Activated gamma-delta T cell treated with anti-CD3 and anti-CD28 coated beads, Interleukin-2, amount 50 U/mL, for 16 hours (primary cell): Measurements from ENCODE around the gene CLEC14A.

ENCODE experiments used
- DNase-seq: peaks from one replicate; pipeline ENCODE4 v3.0.0-alpha.2; 2020; ENCODE audit warnings: low read depth

CLEC14A gene, protein sequence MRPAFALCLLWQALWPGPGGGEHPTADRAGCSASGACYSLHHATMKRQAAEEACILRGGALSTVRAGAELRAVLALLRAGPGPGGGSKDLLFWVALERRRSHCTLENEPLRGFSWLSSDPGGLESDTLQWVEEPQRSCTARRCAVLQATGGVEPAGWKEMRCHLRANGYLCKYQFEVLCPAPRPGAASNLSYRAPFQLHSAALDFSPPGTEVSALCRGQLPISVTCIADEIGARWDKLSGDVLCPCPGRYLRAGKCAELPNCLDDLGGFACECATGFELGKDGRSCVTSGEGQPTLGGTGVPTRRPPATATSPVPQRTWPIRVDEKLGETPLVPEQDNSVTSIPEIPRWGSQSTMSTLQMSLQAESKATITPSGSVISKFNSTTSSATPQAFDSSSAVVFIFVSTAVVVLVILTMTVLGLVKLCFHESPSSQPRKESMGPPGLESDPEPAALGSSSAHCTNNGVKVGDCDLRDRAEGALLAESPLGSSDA

DNA sequence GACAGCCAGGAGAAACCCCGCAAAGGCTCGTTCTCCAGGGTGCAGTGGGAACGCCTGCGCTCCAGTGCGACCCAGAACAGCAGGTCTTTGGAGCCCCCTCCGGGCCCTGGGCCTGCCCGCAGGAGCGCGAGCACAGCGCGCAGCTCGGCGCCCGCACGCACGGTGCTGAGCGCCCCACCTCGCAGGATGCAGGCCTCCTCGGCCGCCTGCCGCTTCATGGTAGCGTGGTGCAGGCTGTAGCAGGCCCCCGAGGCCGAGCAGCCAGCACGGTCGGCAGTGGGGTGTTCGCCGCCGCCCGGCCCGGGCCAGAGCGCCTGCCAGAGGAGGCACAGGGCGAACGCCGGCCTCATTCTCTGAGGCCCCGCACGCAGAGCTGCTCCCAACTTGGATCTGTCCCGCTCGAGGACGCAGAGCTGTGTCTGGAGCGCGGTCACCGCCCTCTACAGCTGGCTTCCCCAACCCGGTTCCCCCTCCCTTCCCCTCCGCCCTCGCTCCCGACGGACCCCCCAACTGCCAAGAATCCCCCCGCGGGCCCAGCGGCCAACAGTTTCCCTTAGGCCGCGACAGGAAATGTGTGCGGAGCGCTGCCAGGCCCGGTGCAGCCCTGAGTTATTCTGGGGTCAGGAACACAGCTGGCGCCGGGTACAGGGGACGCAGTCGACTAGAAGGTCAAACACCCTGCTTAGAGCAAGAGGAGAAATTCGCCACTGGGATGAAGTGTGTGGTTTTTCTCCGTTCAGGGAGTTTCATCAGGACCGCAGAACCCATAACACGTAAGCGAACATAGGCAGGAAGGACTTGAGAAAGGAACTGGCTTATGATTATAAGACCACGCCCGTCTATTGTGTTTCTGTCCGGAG lies at the start of gene CLEC14A:
Gene CLEC14A, minus strand, starts transcription at position 421 of the 860 bp plus-strand sequence. Its CDS starts 71 bp downstream, at position 350.
- DNase-seq = no peak

DNA sequence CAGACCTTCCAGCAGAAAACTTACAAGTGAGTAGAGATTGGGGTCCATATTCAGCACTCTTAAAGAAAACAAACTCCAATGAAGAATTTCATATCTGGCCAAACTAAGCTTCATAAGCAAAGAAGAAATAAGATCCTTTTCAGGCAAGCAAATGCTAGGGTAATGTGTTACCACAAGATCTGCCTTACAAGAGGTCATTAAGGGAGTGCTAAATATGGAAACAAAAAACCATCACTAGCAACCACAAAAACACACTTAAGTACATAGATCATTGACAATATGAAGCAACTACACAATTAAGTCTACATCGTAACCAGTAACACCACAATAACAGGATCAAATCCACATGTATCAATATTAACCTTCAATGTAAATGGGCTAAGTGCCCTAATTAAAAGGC lies 47.1 kb upstream of the CLEC14A start:
- DNase-seq = no peak

DNA sequence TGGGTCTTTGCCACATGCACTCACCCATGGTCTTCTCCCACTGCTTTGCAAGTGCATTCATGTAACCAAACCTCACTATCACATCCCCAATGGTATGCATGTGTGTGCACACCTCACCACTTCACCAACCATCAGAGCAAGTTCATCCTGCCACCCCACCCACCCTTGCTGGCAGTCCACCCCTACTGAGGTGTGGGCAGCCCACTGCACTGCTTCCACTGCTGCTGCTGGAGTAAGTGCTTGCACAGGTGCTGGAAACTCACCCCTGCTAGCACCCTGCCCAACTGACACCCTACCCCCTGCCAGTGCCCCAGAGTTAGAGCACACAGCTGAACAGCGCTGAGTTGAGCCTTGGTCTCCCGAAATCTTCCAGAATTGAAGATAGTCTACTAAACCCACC lies 46.1 kb upstream of the CLEC14A start:
- no peak for DNase-seq

DNA sequence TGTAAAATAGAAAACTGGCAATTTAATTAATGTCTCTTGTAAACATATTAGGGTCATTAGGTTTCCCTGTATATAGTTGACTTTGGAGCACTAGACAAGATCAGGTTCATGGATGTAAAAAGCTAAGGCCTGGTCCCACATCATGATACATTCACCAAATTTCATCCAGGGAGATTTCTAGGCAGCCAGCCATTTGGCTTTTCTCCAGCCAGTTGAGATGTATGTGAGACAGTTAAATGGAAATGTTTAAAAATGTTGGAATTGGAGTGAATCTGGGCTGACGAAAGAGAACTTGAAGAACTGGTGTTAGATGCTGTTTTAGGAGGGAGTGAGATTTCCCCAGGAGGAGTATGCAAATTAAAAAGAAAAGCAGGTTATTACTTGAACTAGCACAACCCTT lies 41.8 kb upstream of the CLEC14A start:
- DNase-seq = no peak

DNA sequence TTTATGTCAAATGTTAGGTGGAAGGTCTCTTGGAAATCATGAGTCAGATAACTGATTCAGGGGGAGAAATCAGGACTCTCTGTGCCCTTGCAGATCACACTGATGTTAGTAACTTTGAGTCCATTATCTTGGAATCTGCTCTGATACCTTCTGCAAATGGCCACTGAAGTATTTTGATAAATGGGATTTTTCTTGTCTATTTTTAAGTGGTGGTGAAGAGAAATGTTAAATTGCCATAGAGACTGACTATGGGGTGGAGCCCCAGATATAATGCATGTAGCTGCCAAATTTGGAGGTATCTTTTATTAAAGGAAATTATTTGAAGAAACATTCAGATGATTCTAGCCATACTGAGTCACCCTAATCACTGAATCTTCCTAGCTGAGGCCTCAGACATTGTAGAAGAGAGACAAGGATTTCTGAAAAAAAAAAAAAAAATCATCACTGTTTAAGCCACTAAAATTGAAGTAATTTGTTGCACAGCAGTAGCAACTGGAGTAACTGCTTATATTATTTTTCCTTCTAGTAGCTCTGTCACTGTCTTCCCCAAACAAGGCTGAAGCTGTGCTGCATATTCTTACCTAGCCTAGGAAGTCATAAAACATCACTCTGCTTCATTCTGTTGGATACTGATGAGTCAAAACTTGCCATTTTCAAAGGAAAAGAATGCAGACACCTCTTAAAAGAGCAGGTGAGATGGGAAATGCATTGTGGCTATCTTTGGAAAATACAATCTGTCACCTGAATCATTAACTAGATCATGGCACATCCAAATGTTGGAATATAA lies 36.0 kb upstream of the CLEC14A start:
- no peak for DNase-seq

DNA sequence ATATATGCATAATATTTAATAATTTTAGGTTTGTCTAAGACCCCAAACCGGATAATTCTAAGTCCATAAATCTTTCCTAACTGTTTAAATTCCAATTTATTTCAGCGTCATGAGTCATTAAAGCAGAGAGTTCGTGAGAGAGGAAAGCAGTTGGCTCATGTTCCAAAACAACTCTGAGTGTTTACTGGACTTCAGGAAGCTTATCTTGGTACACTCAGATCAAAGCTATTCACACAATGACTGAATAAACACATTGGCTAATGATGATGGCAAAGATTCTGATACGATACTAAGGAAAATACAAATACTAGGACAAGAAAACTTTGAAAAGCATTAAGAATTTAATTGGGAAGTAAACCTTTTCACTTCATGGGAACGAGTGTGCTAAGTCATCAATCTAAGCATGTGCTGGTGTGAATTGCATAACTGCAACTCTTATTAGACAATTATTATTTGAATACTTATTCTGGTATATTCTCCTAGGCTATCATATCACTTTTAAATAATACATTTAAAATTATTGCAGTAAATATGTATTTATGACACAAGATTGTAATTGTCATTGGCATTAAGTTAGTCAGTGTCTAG lies 34.8 kb upstream of the CLEC14A start:
- DNase-seq = no peak

DNA sequence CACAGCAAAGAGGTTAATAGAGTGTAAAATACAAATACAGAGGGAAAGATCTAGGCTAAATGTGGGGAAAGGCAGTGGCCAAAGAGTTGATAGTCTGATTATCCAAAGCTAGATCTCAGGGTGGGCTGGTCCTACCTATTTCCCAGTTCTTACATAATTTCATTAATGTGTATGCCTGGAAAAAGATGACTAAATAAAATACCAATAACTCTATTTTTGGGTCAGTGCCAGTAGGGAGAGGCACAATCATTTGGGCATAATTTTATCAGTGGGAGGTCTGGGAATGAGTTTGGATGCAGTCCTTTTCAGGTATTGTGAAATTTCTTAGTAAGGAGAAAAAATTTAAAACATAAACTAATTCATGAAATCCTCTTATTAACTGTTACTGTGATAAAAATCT lies 30.6 kb upstream of the CLEC14A start:
- no peak for DNase-seq

DNA sequence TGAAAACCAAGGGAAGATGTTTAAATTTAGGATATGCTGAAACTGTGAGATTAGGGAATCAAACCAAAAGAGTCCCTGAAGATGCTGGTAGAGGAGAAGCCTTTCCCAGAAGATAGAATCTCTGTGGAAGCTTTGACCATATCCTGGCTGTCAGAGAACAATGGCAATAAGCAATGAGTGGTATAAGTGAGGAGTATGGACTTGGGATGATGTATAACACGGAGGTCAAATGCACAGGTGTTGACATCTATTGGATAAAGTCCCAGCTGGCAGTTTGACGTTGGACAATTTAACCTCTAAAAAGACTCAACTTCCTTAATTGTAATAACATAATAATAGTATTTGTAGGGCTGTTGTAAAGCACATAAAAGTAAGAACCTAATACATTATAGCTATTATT lies 30.1 kb upstream of the CLEC14A start:
- no peak for DNase-seq

DNA sequence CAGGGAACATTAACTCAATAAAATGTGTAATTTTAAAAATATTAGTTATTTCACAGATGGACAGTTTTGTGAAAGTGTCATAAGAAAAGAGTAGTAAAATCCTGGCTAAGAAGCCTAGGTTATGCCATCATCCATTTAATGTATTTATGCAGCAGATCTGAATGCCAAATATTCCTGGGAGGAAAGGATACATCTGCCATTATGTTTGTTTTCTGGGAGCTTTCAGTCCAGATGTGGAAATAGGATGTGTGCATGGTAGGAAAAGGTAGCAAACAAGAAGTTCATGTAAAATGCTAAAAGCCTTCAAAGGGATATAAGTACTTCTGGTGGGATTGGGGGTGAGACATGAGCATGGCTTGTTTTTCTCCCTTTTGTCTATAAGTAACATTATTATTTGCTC lies 27.0 kb upstream of the CLEC14A start:
- DNase-seq = no peak

DNA sequence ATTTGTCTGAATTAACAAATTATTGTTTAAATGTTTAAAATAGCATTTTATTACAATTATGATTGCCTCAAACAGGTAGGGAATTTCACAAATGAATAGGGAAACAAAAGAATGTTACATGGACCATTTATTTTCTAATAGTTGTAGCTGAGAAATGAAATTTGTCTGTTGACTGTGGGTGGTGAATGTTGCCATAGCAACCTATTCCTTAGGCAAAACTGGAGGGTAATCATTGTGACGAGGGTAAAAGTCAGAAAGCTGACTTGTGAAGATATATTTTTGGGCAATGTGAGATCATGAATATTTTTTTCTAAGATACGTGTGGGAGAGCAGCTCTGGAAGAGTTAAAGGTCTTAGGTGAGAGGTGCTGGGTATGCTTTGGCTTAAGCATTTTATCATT lies 24.2 kb upstream of the CLEC14A start:
- no peak for DNase-seq

DNA sequence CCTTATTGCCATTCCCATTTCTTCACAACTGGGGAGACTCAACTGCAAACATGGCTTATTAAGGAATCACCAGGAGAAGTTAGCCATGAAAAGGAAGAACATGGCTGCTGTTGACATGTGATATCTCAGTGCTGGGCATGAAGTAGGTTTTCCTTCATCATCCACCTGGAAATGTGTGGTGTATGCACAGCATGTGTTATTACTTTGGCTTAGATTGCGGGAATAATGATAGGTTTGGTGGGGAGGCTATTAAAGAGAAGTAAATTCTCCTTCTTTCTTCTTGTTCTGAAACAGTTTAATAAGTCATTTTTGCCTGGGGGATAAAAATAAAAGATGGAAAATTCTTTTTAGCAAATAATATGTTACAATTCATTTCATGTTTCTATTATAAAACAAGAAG lies 23.7 kb upstream of the CLEC14A start:
- DNase-seq = no peak

DNA sequence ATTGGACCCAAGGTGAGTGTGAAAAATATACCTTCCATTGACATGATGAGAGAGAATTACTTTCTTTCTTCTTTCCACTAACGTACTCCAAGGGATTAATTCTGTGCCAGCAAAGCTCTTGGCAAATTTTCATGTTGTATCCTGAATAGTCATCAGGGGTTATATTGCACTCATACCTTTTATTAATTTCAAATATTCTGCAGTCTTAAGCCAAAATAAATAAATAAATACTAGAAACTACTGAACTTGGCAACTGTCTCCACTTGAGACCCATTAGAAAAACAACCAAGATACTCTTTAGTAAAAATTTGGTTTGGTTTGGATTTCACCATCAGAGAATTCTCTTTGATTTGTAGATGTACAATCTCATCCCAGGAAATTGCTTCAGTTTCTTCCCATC lies 22.1 kb upstream of the CLEC14A start:
- DNase-seq = no peak

DNA sequence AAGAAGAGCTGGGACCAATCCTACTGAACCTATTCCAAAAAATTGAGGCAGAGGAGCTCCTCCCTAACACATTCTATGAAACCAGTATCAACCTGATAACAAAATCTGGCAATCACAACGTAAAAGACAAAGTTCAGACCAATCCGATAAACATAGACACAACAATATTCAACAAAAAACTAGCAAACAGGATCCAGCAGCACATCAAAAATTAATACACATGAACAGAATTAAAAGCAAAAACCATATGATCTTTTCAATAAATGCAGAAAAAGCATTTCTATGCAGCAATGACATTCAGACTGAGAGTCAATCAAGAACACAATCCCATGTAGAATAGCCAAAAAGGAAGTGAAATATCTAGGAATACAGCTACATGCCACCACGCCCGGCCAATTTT lies 7.0 kb upstream of the CLEC14A start:
- DNase-seq = no peak

DNA sequence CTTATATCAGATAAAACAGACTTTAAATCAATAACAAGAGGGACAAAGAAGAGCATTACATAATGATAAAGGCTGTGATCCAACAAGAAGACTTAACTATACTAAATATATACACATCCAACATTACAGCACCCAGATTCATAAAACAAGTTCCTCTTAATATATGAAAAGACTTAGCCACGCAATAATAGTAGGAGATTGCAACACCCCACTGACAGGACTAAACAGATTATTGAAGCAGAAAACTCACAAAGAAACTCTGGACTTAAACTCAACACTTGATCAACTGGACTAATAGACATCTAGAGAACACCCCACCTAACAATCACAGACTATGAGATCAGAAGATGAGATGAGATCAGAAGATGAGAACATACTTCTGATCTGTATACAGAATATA lies 5.7 kb upstream of the CLEC14A start:
- no peak for DNase-seq

DNA sequence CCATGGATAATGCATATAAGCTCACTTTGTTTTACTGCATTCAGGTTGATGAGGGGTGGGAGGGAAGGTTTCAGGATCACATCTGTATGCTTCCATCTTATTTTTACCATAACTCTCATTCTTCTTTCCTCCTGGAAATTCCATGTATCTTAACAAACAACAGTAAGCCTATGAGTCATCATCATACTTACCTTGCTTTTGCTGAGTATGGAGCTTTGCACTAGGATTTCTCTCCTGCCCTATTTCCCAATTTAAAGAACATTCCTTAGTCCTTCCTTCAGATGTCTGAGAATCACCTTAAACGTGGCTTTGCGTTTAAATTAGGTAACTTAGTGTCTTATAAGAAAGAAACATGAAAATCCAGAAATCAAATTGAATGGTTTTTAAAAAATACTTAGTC lies 1.6 kb upstream of the CLEC14A start:
- no peak for DNase-seq

DNA sequence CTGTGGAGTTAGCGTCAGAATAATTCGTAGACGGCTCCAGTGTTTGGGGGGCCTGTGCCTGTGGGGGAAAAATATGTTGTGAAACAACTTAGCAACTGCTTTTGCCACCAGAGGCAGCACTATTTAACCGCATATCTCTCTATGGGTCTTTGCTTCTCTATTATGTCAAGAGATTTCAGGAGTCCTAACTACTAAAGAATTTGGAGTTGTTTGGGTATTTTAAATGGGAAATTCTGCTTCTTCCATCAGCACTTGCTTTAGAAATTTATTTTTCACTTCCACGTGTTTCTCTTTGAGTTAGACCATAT lies 594 bp upstream of the CLEC14A start:
- DNase-seq = no peak

DNA sequence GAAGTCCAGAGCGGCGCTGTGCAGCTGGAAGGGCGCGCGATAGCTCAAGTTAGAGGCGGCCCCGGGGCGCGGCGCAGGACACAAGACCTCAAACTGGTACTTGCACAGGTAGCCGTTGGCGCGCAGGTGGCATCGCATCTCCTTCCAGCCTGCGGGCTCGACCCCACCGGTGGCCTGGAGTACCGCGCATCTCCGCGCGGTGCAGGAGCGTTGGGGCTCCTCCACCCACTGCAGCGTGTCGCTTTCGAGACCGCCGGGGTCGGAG lies 553 bp downstream of the CLEC14A start:
- DNase-seq = no peak

DNA sequence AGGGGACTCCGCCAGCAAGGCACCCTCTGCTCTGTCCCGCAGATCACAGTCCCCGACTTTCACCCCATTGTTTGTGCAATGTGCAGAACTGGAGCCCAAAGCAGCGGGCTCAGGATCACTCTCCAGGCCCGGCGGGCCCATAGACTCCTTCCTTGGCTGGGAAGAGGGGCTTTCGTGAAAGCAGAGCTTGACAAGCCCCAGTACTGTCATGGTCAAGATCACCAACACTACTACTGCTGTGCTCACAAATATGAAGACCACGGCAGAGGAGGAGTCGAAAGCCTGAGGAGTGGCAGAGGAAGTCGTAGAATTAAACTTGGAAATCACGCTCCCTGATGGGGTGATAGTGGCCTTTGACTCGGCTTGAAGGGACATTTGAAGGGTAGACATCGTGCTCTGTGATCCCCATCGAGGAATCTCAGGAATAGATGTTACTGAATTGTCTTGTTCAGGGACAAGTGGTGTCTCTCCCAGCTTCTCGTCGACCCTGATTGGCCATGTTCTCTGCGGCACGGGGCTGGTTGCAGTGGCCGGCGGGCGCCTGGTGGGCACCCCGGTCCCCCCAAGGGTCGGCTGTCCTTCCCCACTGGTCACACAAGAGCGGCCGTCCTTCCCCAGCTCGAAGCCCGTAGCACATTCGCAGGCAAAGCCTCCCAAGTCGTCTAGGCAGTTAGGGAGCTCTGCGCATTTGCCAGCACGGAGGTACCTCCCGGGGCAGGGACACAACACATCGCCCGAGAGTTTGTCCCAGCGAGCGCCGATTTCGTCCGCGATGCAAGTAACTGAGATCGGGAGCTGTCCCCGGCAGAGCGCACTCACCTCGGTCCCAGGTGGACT lies 1.1 kb downstream of the CLEC14A start:
- DNase-seq = no peak

DNA sequence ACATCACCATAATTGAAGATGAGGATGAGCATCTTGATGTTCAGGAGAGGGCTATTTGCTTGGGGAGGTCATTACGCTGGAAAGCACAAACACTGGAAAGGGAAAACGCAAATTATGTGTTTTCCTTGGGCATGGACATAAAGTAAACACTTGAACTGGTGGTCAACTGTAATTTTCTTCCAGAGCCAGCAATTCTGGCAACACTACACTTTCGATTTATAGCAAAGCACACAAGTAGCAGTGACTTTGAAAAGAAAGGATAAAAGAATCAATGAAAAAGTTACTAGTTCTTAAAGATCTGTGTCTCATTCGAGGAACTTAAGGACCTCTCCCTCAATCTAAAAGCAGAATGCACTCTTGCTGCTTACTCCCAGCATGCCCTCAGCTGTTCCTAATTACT lies 2.2 kb downstream of the CLEC14A start:
- no peak for DNase-seq

DNA sequence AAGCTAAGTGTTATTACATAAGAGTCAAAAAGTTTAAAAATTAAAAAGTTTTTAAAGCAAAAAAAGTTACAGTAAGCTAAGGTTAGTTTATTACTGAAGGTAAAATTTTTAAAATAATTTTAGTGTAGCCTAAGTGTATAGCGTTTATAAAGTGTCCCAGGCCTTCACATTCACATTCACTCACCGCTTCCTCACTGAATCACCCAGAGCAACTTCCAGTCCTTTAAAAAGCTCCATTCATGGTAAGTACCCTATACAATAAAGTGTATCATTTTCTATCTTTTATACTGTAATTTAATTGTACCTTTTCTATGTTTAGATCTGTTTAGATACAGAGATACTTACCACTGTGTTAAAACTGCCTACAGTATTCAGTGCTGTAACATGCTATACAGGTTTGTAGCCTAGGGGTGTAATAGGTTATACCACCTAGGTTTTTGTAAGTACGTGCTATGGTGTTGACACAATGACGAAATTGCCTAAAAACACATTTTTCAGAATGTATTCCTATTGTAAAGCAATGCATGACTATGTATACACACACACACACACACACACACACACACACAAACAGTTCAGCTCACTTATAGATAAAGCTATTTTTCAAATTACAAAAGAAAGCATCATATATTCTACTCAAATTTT lies 3.7 kb downstream of the CLEC14A start:
- no peak for DNase-seq

DNA sequence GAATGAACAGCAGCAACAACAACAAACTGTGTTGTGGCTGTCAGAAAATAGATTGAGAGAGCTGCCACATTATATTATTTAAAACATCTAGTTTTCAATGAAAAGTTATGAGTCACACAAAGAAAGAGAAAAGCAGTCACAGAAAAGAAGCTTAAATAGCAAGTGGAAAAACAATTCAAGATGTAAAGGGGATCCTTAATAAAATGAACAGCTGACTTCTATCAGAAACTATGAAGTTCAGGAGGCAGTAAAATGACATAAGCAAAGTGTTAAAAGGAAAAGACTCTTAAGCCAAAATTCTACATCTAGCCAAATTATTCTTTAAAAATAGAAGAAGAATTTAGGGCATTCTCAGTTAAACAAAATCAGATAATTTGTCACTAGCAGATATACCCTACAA lies 5.6 kb downstream of the CLEC14A start:
- no peak for DNase-seq
